K562 (cell line): ENCODE measurements around the gene ZNF239. TPM values are rescaled to one million over a fixed set of nuclear protein-coding genes. Genes with fewer than 3 reads are reported as not detected.

ENCODE experiments used
- ATAC-seq: fragments of 200-7000 bp; cut with Tn5 transposase; 3 replicates; pipeline ENCODE4 v1.9.1; 2020; ENCODE audit warnings: moderate library complexity
- BruUV-seq: library from RNA; stranded (reverse); fragments of 400-500 nt; replicated peaks from 2 replicates; lab custom pipeline; 2021; lab: Mats Ljungman, UMichigan
- CTCF ChIA-PET: fragments of 300-600 bp; formaldehyde crosslinking; extraction: SDS; loops from one replicate; lab custom pipeline; 2021; ENCODE audit warnings: low intra/inter-chr PET ratio; lab: Yijun Ruan, JAX
- POLR2A ChIA-PET: fragments of 300-600, 350-650 bp; sonication (Branson Sonifier 250); formaldehyde crosslinking; extraction: SDS; loops from one replicate; lab custom pipeline; 2021; ENCODE audit warnings: antibody characterized with exemption, inconsistent platforms; lab: Yijun Ruan, JAX
- DNase-seq, 4 experiments: peaks; one replicate each; pipeline versions ENCODE4 v3.0.0 to v3.0.0-alpha.2; 2011 to 2018; ENCODE audit warnings: low spot score in 3 of 4, mixed read lengths in 3 of 4; ENCODE audit errors: extremely low read depth in 1 of 4
- FAIRE-seq: peaks from 2 replicates; lab custom pipeline; 2011; peaks lifted over from hg19 to GRCh38; lab: Jason Lieb, UNC
- H2AFZ ChIP-seq: 2 replicates; pipeline ENCODE4 v1.6.0; 2011; ENCODE audit warnings: low read depth, low read length, control low read depth, inconsistent platforms
- H3K27ac ChIP-seq: fragments of 200-600 bp; 3 replicates; pipeline ENCODE4 v1.8.0; 2011; ENCODE audit warnings: low read depth, mild to moderate bottlenecking, control low read depth, inconsistent platforms, low read length, moderate library complexity, mixed read lengths; ENCODE audit errors: extremely low read depth
- H3K27me3 ChIP-seq, 2 experiments: fragments of 300-600 bp in 1 of 2; 2 replicates in 1 of 2; 3 replicates in 1 of 2; pipeline versions ENCODE4 v1.6.0 to v1.8.0; 2011; ENCODE audit warnings: inconsistent platforms in 2 of 2, low read length in 2 of 2, mild to moderate bottlenecking in 1 of 2, mixed read lengths in 1 of 2, moderate library complexity in 1 of 2; ENCODE audit not compliant: control insufficient read depth in 2 of 2, insufficient read depth in 2 of 2
- H3K36me3 ChIP-seq: fragments of 300-600 bp; 3 replicates; pipeline ENCODE4 v1.8.0; 2011; ENCODE audit warnings: mild to moderate bottlenecking, low read length, inconsistent platforms; ENCODE audit not compliant: control insufficient read depth, insufficient read depth
- H3K4me1 ChIP-seq, 2 experiments: fragments of 200-600 bp in 1 of 2; replicated peaks in 1 of 2; 2 replicates in 1 of 2; 3 replicates in 1 of 2; pipeline versions ENCODE4 v1.5.1 to v1.8.0; 2011; ENCODE audit warnings: inconsistent platforms in 2 of 2, low read length in 2 of 2, mild to moderate bottlenecking in 1 of 2, mixed read lengths in 1 of 2, moderate library complexity in 1 of 2; ENCODE audit not compliant: control insufficient read depth in 2 of 2, insufficient read depth in 2 of 2
- H3K4me2 ChIP-seq: 2 replicates; pipeline ENCODE4 v1.6.1; 2011; ENCODE audit warnings: low read length, control low read depth, inconsistent platforms, mixed read lengths; ENCODE audit not compliant: insufficient read depth
- H3K4me3 ChIP-seq: fragments of 200-600 bp; sonication (generic), shearing (Covaris generic); 2 replicates; pipeline ENCODE4 v1.5.1; 2016; ENCODE audit warnings: control low read depth, inconsistent platforms
- H3K79me2 ChIP-seq: fragments of 200-600 bp; 3 replicates; pipeline ENCODE4 v1.8.0; 2011; ENCODE audit warnings: low read length, inconsistent platforms; ENCODE audit not compliant: control insufficient read depth, insufficient read depth
- H3K9ac ChIP-seq, 2 experiments: 2 replicates each; pipeline versions ENCODE4 v1.6.0 to v1.6.1; 2011; ENCODE audit warnings: low read depth in 2 of 2, low read length in 2 of 2, control low read depth in 1 of 2, inconsistent platforms in 1 of 2, mild to moderate bottlenecking in 1 of 2, mixed read lengths in 1 of 2; ENCODE audit not compliant: insufficient read depth in 1 of 2
- H3K9me1 ChIP-seq: one replicate; pipeline ENCODE4 v1.6.0; 2011; ENCODE audit warnings: inconsistent platforms, mild to moderate bottlenecking, low read length, moderate library complexity; ENCODE audit not compliant: control insufficient read depth, insufficient read depth
- H3K9me3 ChIP-seq: replicated peaks from 2 replicates; pipeline ENCODE4 v1.5.1; 2011; ENCODE audit warnings: low read depth, low read length, inconsistent platforms; ENCODE audit not compliant: control insufficient read depth, insufficient read depth
- H4K20me1 ChIP-seq: replicated peaks from 2 replicates; pipeline ENCODE4 v1.6.1; 2011; ENCODE audit warnings: low read length, inconsistent platforms, mixed read lengths; ENCODE audit not compliant: control insufficient read depth, insufficient read depth
- CBFB ChIP-seq: sonication (generic); formaldehyde crosslinking; IDR thresholded peaks from 2 replicates; pipeline ENCODE4 v1.4.0; 2020; ENCODE audit warnings: mild to moderate bottlenecking, missing genetic modification reagents
- CHD4 ChIP-seq: fragments of 200-600 bp; sonication (generic); IDR thresholded peaks from 3 replicates; pipeline ENCODE4 v1.6.1; 2012; ENCODE audit warnings: low read depth, mild to moderate bottlenecking, mixed read lengths, low read length, inconsistent platforms; ENCODE audit not compliant: insufficient read depth, insufficient replicate concordance, poor library complexity, severe bottlenecking
- CUX1 ChIP-seq: fragments of 200-800 bp; sonication (Bioruptor generic); IDR thresholded peaks from 2 replicates; pipeline ENCODE4 v1.6.1; 2016; ENCODE audit warnings: missing genetic modification characterization, missing compliant biosample characterization
- GATAD2A ChIP-seq: fragments of 450-650 bp; IDR thresholded peaks from 2 replicates; pipeline ENCODE4 v1.6.1; 2017
- HIVEP1 ChIP-seq: fragments of 250-450 bp; sonication (Bioruptor Pico); IDR thresholded peaks from 2 replicates; pipeline ENCODE4 v1.4.0; 2020; ENCODE audit warnings: mild to moderate bottlenecking
- PCBP2 ChIP-seq: fragments of 200-400 bp; formaldehyde crosslinking; IDR thresholded peaks from 2 replicates; pipeline ENCODE4 v1.6.1; 2018; ENCODE audit warnings: low read length, low read depth, mild to moderate bottlenecking, moderate library complexity; ENCODE audit not compliant: poor library complexity, severe bottlenecking
- SMARCA4 ChIP-seq: fragments of 450-650 bp; IDR thresholded peaks from 2 replicates; pipeline ENCODE4 v1.6.1; 2016
- TCF7 ChIP-seq: sonication (generic); IDR thresholded peaks from 2 replicates; pipeline ENCODE4 v1.6.1; 2016; ENCODE audit warnings: antibody characterized with exemption, borderline replicate concordance
- TCFL5 ChIP-seq: fragments of 250-450 bp; sonication (Bioruptor Pico); conservative IDR thresholded peaks from 2 replicates; pipeline ENCODE4 v1.6.1; 2021; ENCODE audit warnings: mild to moderate bottlenecking, moderate library complexity, matching md5 sums
- ZNF280A ChIP-seq: fragments of 450-650 bp; IDR thresholded peaks from 2 replicates; pipeline ENCODE4 v1.6.1; 2018; ENCODE audit warnings: mild to moderate bottlenecking, low read depth; ENCODE audit not compliant: partially characterized antibody
- ZNF507 ChIP-seq: conservative IDR thresholded peaks from 2 replicates; pipeline ENCODE4 v1.6.1; 2017; ENCODE audit warnings: missing genetic modification characterization, missing compliant biosample characterization
- WGBS: fragments of 100-300 bp; shearing (Covaris generic); methylation state at CpG from one replicate; pipeline ENCODE4 v1.1.6; 2016; ENCODE audit warnings: low coverage, mixed read lengths; ENCODE audit not compliant: insufficient coverage; ENCODE audit errors: missing lambda C conversion rate; 5-methylcytosine and 5-hydroxymethylcytosine counted together
- in situ Hi-C: fragments of 300-500 bp; cut with MboI; formaldehyde crosslinking; loops from 4 replicates; pipeline ENCODE4 v1.15.0; 2018; ENCODE audit warnings: inconsistent platforms, mixed read lengths
- intact Hi-C: fragments of 100-400 bp; cut with micrococcal nuclease; formaldehyde crosslinking; loops from 2 replicates; pipeline ENCODE4 v1.14.2; 2022
- polyA plus RNA-seq, 8 experiments: library from polyadenylated mRNA; depleted of rRNA in 4 of 8; stranded (reverse) in 5 of 8; unstranded in 3 of 8; fragments of >200 nt; fragmentation: Nextera tagmentation in 2 of 8; fragmentation: Illumina TruSeq in 1 of 8; extraction: Ambion mirVana in 2 of 8; extraction: Trizol in 1 of 8; gene quantifications; 2 replicates each; pipeline versions ENCODE4 v1.2.1 to v1.2.3, GENCODE V29; 2011 to 2014; ENCODE audit warnings: inconsistent platforms in 1 of 8, missing spikeins in 1 of 8
- total RNA-seq, 7 experiments: library from RNA; depleted of rRNA in 6 of 7; stranded (reverse); fragments of >200 nt in 6 of 7; fragmentation: Illumina TruSeq in 2 of 7; extraction: Trizol in 2 of 7; gene quantifications; 2 replicates each; pipeline versions ENCODE4 v1.2.1 to v1.2.3, GENCODE V29; 2011 to 2021; ENCODE audit warnings: low replicate concordance in 1 of 7
- TF ChIP-seq, protein P1 (sequence below): fragments of 250-450 bp; sonication (Bioruptor Pico); IDR thresholded peaks from 2 replicates; pipeline ENCODE4 v1.6.1; 2021; ENCODE audit warnings: mild to moderate bottlenecking
- TF ChIP-seq, protein P2 (sequence below): fragments of 450-650 bp; formaldehyde crosslinking; IDR thresholded peaks from 2 replicates; pipeline ENCODE4 v1.4.0; 2020; ENCODE audit warnings: mild to moderate bottlenecking, moderate library complexity

Gene ZNF239
- total and polyA plus RNA-seq, 9 of the 15 experiments (the other 6 are each of a cell fraction or from before 2014, with no cell fraction given) = 13.7 to 26.7 (median 23.4) TPM

DNA sequence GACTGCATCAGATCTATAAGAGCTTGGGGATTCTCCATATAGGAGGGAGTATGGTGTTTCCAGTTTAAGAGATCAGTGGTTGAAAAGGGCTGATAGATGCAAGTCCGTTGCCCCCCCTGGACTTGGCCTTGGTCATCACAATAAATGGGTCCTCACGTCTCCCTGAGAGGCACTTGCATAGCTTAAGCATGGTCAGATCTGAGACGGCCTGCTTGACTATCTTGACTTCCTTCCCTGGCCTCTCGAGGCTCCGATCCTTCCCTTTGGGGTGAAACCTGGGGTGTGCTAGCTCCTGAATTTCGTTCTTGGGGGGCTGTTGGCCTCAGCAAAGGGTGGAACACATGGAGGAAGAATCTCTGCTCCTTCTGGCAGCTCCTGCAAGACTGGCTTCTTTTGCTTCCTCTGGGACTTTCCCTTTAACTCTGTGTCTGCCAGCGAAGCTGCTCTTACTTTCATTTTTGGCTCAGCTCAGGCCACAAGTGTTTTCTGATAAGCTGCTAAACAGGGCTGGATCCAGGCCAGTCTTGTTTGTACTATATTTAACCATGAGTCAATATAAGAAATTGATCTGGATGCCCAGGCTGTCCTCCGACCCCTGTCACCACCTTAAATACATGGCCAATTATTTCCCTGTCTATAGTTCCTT, 20.7 kb upstream of the ZNF239 start:
- 3% methylated on average over 8 of the region's 8 CpGs for WGBS
- ATAC-seq (peak; percentile 77), DNase-seq (peak in 1 of 4 experiments; percentile 62), FAIRE-seq (peak; percentile 49)
- peak overlapping the region; percentile 93 for H2AFZ ChIP-seq
- H3K9ac ChIP-seq = peak overlapping the region; percentile 46 to 89; a peak in 2 of 4 replicates
- H3K36me3 ChIP-seq = no peaks in the 10 kb centered on the region
- in situ Hi-C loops (no loop called here), intact Hi-C loops (no loop called here)
- H3K79me2 ChIP-seq = no peaks in the 10 kb centered on the region
- peak overlapping the region; percentile 82 for H3K4me2 ChIP-seq
- no peaks in the 10 kb centered on the region; a peak in 1 of 5 replicates for H3K27me3 ChIP-seq
- H3K9me3 ChIP-seq = peaks cover 11% of the 10 kb centered on the region
- H4K20me1 ChIP-seq = no peaks in the 10 kb centered on the region
- peaks cover 11 to 19% of the 10 kb centered on the region in 2 experiments for H3K4me1 ChIP-seq
- ChIA-PET POLR2A (interaction anchor here (0.6 to 2.4 kb wide), 9 partner anchors 8 to 89 kb away, joined by 3 to 12 read pairs (median 3); no protein-coding TSS in a partner anchor), CTCF (no interaction called here)
- H3K4me3 ChIP-seq = peak overlapping the region; percentile 27
- peak overlapping the region; percentile 45; the same call in 1 of the 3 replicates for H3K27ac ChIP-seq
- no TSS peak for BruUV-seq
- H3K9me1 ChIP-seq = no peaks in the 10 kb centered on the region
- TF ChIP-seq ZNF280A (no peak), TCFL5 (no peak), TCF7 (no peak), SMARCA4 (0 out of 2 replicates have a peak, but pooled peaks have one; percentile 14), PCBP2 (no peak), ZNF507 (tag) (no peak), CUX1 (CRISPR knock-in tag) (peak; percentile 77; the same call in 1 of the 2 replicates), CHD4 (no peak), GATAD2A (no peak), HIVEP1 (CRISPR knock-in tag) (no peak), CBFB (CRISPR knock-in tag) (no peak)
- TF ChIP-seq, protein P1, sequence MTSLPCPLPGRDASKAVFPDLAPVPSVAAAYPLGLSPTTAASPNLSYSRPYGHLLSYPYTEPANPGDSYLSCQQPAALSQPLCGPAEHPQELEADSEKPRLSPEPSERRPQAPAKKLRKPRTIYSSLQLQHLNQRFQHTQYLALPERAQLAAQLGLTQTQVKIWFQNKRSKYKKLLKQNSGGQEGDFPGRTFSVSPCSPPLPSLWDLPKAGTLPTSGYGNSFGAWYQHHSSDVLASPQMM (CRISPR knock-in tag) = no peak
- TF ChIP-seq, protein P2, sequence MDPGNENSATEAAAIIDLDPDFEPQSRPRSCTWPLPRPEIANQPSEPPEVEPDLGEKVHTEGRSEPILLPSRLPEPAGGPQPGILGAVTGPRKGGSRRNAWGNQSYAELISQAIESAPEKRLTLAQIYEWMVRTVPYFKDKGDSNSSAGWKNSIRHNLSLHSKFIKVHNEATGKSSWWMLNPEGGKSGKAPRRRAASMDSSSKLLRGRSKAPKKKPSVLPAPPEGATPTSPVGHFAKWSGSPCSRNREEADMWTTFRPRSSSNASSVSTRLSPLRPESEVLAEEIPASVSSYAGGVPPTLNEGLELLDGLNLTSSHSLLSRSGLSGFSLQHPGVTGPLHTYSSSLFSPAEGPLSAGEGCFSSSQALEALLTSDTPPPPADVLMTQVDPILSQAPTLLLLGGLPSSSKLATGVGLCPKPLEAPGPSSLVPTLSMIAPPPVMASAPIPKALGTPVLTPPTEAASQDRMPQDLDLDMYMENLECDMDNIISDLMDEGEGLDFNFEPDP (CRISPR knock-in tag) = no peak
